IMR-90 (cell line): ENCODE data around the gene P2RY14. TPM values are rescaled to one million over a fixed set of nuclear protein-coding genes. Genes with fewer than 3 reads are reported as not detected.

ENCODE experiments used
- ATAC-seq: fragments of 200-7000 bp; cut with Tn5 transposase; 2 replicates; pipeline ENCODE4 v1.9.1; 2020; ENCODE audit warnings: low read depth, mild to moderate bottlenecking, moderate library complexity
- BruUV-seq: library from RNA; stranded (reverse); fragments of 400-500 nt; replicated peaks from 2 replicates; lab custom pipeline; 2021; lab: Mats Ljungman, UMichigan
- CTCF ChIA-PET: fragments of 300-600 bp; formaldehyde crosslinking; extraction: SDS; loops from one replicate; lab custom pipeline; 2021; ENCODE audit warnings: antibody characterized with exemption; lab: Yijun Ruan, JAX
- POLR2A ChIA-PET: fragments of 300-600 bp; sonication (Branson Sonifier 250); formaldehyde crosslinking; loops from one replicate; lab custom pipeline; 2022; ENCODE audit warnings: antibody characterized with exemption; ENCODE audit not compliant: unreplicated experiment; lab: Charles Lee
- DNase-seq: peaks from one replicate; pipeline ENCODE4 v3.0.0; 2013
- H2AFZ ChIP-seq: replicated peaks from 2 replicates; pipeline ENCODE3; 2013; ENCODE audit warnings: low read length, mild to moderate bottlenecking; ENCODE audit not compliant: poor library complexity
- H2AK5ac ChIP-seq: 2 replicates; pipeline ENCODE4 v1.6.1; 2013; ENCODE audit warnings: low read depth, low read length, inconsistent platforms
- H2AK9ac ChIP-seq: replicated peaks from 2 replicates; pipeline ENCODE3; 2013; ENCODE audit warnings: mild to moderate bottlenecking, low read depth, low read length, moderate library complexity; ENCODE audit not compliant: poor library complexity
- H2BK120ac ChIP-seq: 2 replicates; pipeline ENCODE4 v1.6.1; 2013; ENCODE audit warnings: low read depth, low read length, inconsistent platforms
- H2BK15ac ChIP-seq: 3 replicates; pipeline ENCODE4 v1.6.1; 2013; ENCODE audit warnings: low read depth, low read length, inconsistent platforms
- H2BK20ac ChIP-seq: 2 replicates; pipeline ENCODE4 v1.6.1; 2013; ENCODE audit warnings: low read depth, mild to moderate bottlenecking, inconsistent platforms, low read length, moderate library complexity
- H2BK5ac ChIP-seq: 2 replicates; pipeline ENCODE4 v1.6.1; 2013; ENCODE audit warnings: mild to moderate bottlenecking, low read depth, low read length, inconsistent platforms; ENCODE audit not compliant: poor library complexity, severe bottlenecking
- H3K14ac ChIP-seq: replicated peaks from 2 replicates; pipeline ENCODE4 v1.6.1; 2013; ENCODE audit warnings: low read depth, low read length, inconsistent platforms
- H3K18ac ChIP-seq: 2 replicates; pipeline ENCODE4 v1.6.1; 2013; ENCODE audit warnings: low read depth, low read length, control low read depth
- H3K23ac ChIP-seq: 2 replicates; pipeline ENCODE4 v1.6.1; 2013; ENCODE audit warnings: low read depth, low read length, inconsistent platforms
- H3K27ac ChIP-seq: 2 replicates; pipeline ENCODE4 v1.5.1; 2013; ENCODE audit warnings: mild to moderate bottlenecking, control low read depth, low read length; ENCODE audit not compliant: insufficient read depth
- H3K27me3 ChIP-seq: 2 replicates; pipeline ENCODE4 v1.6.1; 2013; ENCODE audit warnings: low read length; ENCODE audit not compliant: control insufficient read depth, insufficient read depth
- H3K36me3 ChIP-seq: 2 replicates; pipeline ENCODE4 v1.6.1; 2013; ENCODE audit warnings: low read length, mixed read lengths; ENCODE audit not compliant: control insufficient read depth, insufficient read depth
- H3K4ac ChIP-seq: 2 replicates; pipeline ENCODE4 v1.6.1; 2013; ENCODE audit warnings: low read depth, low read length, inconsistent platforms
- H3K4me1 ChIP-seq: 2 replicates; pipeline ENCODE4 v1.6.1; 2013; ENCODE audit warnings: low read length, mixed read lengths; ENCODE audit not compliant: control insufficient read depth, insufficient read depth
- H3K4me2 ChIP-seq: 2 replicates; pipeline ENCODE4 v1.6.1; 2013; ENCODE audit warnings: low read depth, mild to moderate bottlenecking, control low read depth, low read length, moderate library complexity
- H3K4me3 ChIP-seq: 2 replicates; pipeline ENCODE4 v1.5.1; 2013; ENCODE audit warnings: low read depth, mild to moderate bottlenecking, control low read depth, low read length, moderate library complexity; ENCODE audit not compliant: insufficient read depth
- H3K56ac ChIP-seq: 2 replicates; pipeline ENCODE4 v1.6.1; 2013; ENCODE audit warnings: low read length, inconsistent platforms; ENCODE audit not compliant: insufficient read depth; ENCODE audit errors: extremely low read depth
- H3K79me1 ChIP-seq, 2 experiments: 2 replicates each; pipeline ENCODE4 v1.6.1; 2013; ENCODE audit warnings: low read length in 2 of 2, inconsistent platforms in 1 of 2, low read depth in 1 of 2
- H3K9ac ChIP-seq: 2 replicates; pipeline ENCODE4 v1.6.1; 2013; ENCODE audit warnings: low read depth, low read length, control low read depth
- H3K9me1 ChIP-seq: 2 replicates; pipeline ENCODE4 v1.6.1; 2013; ENCODE audit warnings: low read length, inconsistent platforms; ENCODE audit not compliant: insufficient read depth
- H3K9me3 ChIP-seq: 2 replicates; pipeline ENCODE4 v1.6.1; 2013; ENCODE audit warnings: low read length; ENCODE audit not compliant: control insufficient read depth, insufficient read depth
- H4K20me1 ChIP-seq: 2 replicates; pipeline ENCODE4 v1.6.1; 2013; ENCODE audit warnings: low read length, inconsistent platforms; ENCODE audit not compliant: insufficient read depth
- H4K5ac ChIP-seq: 2 replicates; pipeline ENCODE4 v1.6.1; 2013; ENCODE audit warnings: mild to moderate bottlenecking, low read depth, low read length, control low read depth
- H4K8ac ChIP-seq, 2 experiments: 2 replicates each; pipeline ENCODE4 v1.6.1; 2013; ENCODE audit warnings: low read depth in 2 of 2, low read length in 2 of 2, control low read depth in 1 of 2, inconsistent platforms in 1 of 2
- H4K91ac ChIP-seq: 2 replicates; pipeline ENCODE4 v1.6.1; 2013; ENCODE audit warnings: low read depth, low read length, inconsistent platforms; ENCODE audit not compliant: insufficient read depth
- BHLHE40 ChIP-seq: fragments of 150-350 bp; IDR thresholded peaks from 2 replicates; pipeline ENCODE4 v1.6.1; 2016; ENCODE audit warnings: mild to moderate bottlenecking, low read depth, low read length
- CEBPB ChIP-seq: IDR thresholded peaks from 2 replicates; pipeline ENCODE4 v1.6.1; 2012; ENCODE audit warnings: low read depth, low read length, improper control_type of control experiment
- CHD1 ChIP-seq: IDR thresholded peaks from 2 replicates; pipeline ENCODE4 v1.6.1; 2012; ENCODE audit warnings: low read depth, low read length, improper control_type of control experiment
- FOS ChIP-seq: fragments of 150-350 bp; IDR thresholded peaks from 2 replicates; pipeline ENCODE4 v1.6.1; 2016; ENCODE audit warnings: low read depth, low read length
- MAFK ChIP-seq: IDR thresholded peaks from 2 replicates; pipeline ENCODE4 v1.6.1; 2012; ENCODE audit warnings: low read depth, low read length, improper control_type of control experiment
- MXI1 ChIP-seq: IDR thresholded peaks from 2 replicates; pipeline ENCODE4 v1.6.1; 2012; ENCODE audit warnings: low read depth, mild to moderate bottlenecking, low read length, moderate library complexity, borderline replicate concordance
- NFE2L2 ChIP-seq: fragments of 150-350 bp; IDR thresholded peaks from 2 replicates; pipeline ENCODE4 v1.6.1; 2016; ENCODE audit warnings: low read depth, mild to moderate bottlenecking, low read length
- RCOR1 ChIP-seq: IDR thresholded peaks from 2 replicates; pipeline ENCODE4 v1.6.1; 2012; ENCODE audit warnings: mild to moderate bottlenecking, low read length, improper control_type of control experiment; ENCODE audit not compliant: insufficient replicate concordance
- RFX5 ChIP-seq: IDR thresholded peaks from 2 replicates; pipeline ENCODE4 v1.8.0; 2012; ENCODE audit warnings: low read depth, mild to moderate bottlenecking, low read length, moderate library complexity
- SMC3 ChIP-seq: fragments of 150-350 bp; IDR thresholded peaks from 2 replicates; pipeline ENCODE4 v1.6.1; 2016; ENCODE audit warnings: low read depth, mild to moderate bottlenecking, antibody characterized with exemption, low read length, moderate library complexity
- USF2 ChIP-seq: fragments of 150-350 bp; IDR thresholded peaks from 2 replicates; pipeline ENCODE4 v1.6.1; 2017; ENCODE audit warnings: mild to moderate bottlenecking, antibody characterized with exemption, low read length, low read depth
- WGBS, 2 experiments: methylation state at CpG; one replicate each; pipeline versions ENCODE4 v1.1.5 to v1.1.7; 2013; ENCODE audit warnings: missing lambda C conversion rate in 2 of 2; ENCODE audit not compliant: insufficient read length in 1 of 2; ENCODE audit errors: extremely low coverage in 2 of 2; 5-methylcytosine and 5-hydroxymethylcytosine counted together
- dilution Hi-C: fragments of 300-500 bp; cut with HindIII; formaldehyde crosslinking; loops from one replicate; pipeline ENCODE4 v1.14.3; 2018; ENCODE audit warnings: low sequenced_read_pairs; ENCODE audit not compliant: unreplicated experiment
- in situ Hi-C: fragments of 300-500 bp; cut with MboI; formaldehyde crosslinking; loops from 3 replicates; pipeline ENCODE4 v1.14.3; 2019; ENCODE audit warnings: low sequenced_read_pairs, inconsistent platforms, mixed read lengths
- intact Hi-C: fragments of 100-400 bp; cut with micrococcal nuclease; formaldehyde crosslinking; loops from 2 replicates; pipeline ENCODE4 v1.10.0; 2022
- polyA plus RNA-seq, 3 experiments: library from polyadenylated mRNA; depleted of rRNA; stranded (reverse); fragments of >200 nt; gene quantifications; 2 replicates each; pipeline ENCODE4 v1.2.3, GENCODE V29; 2012; ENCODE audit warnings: low replicate concordance in 1 of 3
- total RNA-seq: library from RNA; depleted of rRNA; stranded (reverse); fragments of >200 nt; gene quantifications from 2 replicates; pipeline ENCODE4 v1.2.3, GENCODE V29; 2012
- TF ChIP-seq, protein P1 (sequence below): fragments of 150-350 bp; IDR thresholded peaks from 2 replicates; pipeline ENCODE4 v1.6.1; 2016; ENCODE audit warnings: low read depth, mild to moderate bottlenecking, low read length, moderate library complexity, borderline replicate concordance
- TF ChIP-seq, protein P2 (sequence below): conservative IDR thresholded peaks from 2 replicates; pipeline ENCODE4 v1.5.1; 2012; ENCODE audit warnings: mild to moderate bottlenecking, low read depth, low read length, improper control_type of control experiment

Gene P2RY14
- total and polyA plus RNA-seq, 2 of the 4 experiments (the other 2 are of a cell fraction): not detected

- Histone ChIP-seq H4K5ac (no peak overlapping the region), H3K4ac (no peak overlapping the region), H3K9me1 (no peaks in the 10 kb centered on the region), H2BK20ac (no peak overlapping the region), H3K27ac (no peak overlapping the region), H3K9me3 (no peaks in the 10 kb centered on the region), H2BK120ac (no peak overlapping the region), H3K23ac (no peak overlapping the region), H3K79me1 (no peaks in the 10 kb centered on the region), H4K91ac (no peak overlapping the region), H3K27me3 (no peaks in the 10 kb centered on the region), H2BK15ac (no peak overlapping the region), H3K4me1 (no peaks in the 10 kb centered on the region), H3K9ac (no peak overlapping the region), H3K36me3 (no peaks in the 10 kb centered on the region), H3K14ac (no peak overlapping the region), H3K4me3 (no peak overlapping the region), H2AK5ac (no peak overlapping the region), H3K56ac (no peak overlapping the region), H3K18ac (no peak overlapping the region), H3K4me2 (no peak overlapping the region), H4K20me1 (no peaks in the 10 kb centered on the region), H4K8ac (no peak overlapping the region), H2AFZ (no peak overlapping the region), H2BK5ac (no peak overlapping the region), H2AK9ac (no peak overlapping the region)
- DNase-seq: no peak
- dilution Hi-C loops (no loop called here), intact Hi-C loops (loop anchor here (10.0 kb wide), 1 partner anchor 525 kb away; the partner anchor contains the start of gene SIAH2), in situ Hi-C loops (no loop called here)
- no TSS peak for BruUV-seq
- POLR2A ChIA-PET: no interaction called here
- CTCF ChIA-PET: no interaction called here
- WGBS, 2 experiments: no CpG with 5 or more reads among the region's 3 CpGs
- TF ChIP-seq BHLHE40 (no peak), RFX5 (no peak), MAFK (no peak), RCOR1 (no peak), SMC3 (no peak), FOS (no peak), USF2 (no peak), CEBPB (no peak), NFE2L2 (no peak), CHD1 (no peak), MXI1 (no peak)
- TF ChIP-seq, protein P1, sequence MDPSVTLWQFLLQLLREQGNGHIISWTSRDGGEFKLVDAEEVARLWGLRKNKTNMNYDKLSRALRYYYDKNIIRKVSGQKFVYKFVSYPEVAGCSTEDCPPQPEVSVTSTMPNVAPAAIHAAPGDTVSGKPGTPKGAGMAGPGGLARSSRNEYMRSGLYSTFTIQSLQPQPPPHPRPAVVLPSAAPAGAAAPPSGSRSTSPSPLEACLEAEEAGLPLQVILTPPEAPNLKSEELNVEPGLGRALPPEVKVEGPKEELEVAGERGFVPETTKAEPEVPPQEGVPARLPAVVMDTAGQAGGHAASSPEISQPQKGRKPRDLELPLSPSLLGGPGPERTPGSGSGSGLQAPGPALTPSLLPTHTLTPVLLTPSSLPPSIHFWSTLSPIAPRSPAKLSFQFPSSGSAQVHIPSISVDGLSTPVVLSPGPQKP: no peak
- TF ChIP-seq, protein P2, sequence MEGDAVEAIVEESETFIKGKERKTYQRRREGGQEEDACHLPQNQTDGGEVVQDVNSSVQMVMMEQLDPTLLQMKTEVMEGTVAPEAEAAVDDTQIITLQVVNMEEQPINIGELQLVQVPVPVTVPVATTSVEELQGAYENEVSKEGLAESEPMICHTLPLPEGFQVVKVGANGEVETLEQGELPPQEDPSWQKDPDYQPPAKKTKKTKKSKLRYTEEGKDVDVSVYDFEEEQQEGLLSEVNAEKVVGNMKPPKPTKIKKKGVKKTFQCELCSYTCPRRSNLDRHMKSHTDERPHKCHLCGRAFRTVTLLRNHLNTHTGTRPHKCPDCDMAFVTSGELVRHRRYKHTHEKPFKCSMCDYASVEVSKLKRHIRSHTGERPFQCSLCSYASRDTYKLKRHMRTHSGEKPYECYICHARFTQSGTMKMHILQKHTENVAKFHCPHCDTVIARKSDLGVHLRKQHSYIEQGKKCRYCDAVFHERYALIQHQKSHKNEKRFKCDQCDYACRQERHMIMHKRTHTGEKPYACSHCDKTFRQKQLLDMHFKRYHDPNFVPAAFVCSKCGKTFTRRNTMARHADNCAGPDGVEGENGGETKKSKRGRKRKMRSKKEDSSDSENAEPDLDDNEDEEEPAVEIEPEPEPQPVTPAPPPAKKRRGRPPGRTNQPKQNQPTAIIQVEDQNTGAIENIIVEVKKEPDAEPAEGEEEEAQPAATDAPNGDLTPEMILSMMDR: no peak
- no peak for ATAC-seq
These were observed 11.1 kb upstream of the P2RY14 start for GRCh38 chr3:151289445-151289844.
